Smooth muscle cell of the brain vasculature (primary cell): ENCODE results near the gene SCIMP.
"Not testable (repeated sequence)": the region's sequence is repeated elsewhere in the genome, so short reads cannot be mapped to it uniquely, and the experiment has no call there.

Experiments used
- DNase-seq: peaks from one replicate; pipeline ENCODE4 v3.0.0-alpha.2; 2012; ENCODE audit warnings: low read depth, low spot score

The SCIMP gene

DNA sequence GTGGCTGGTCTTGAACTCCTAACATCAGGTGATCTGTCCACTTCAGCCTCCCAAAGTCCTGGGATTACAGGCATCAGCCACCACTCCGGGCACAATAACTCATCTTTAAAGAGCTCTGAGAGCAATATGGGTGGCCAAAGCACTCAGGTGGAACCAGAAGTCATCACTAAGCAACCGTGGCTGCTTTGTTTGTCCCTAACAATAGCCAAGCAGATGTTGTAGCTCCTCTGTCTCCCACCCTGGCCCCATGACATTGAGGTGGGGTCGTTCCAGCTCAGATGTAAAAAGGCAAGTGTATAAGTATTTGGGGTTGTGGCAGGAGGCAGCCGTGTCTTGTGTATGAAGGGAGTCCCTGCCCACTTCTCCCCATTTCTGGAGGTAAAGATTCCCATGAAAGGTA is 3.7 kb upstream of the SCIMP start:
- DNase-seq = no peak

GRCh38 chr17:5237541-5238016 is 2.9 kb upstream of the SCIMP start:
- DNase-seq = no peak

DNA sequence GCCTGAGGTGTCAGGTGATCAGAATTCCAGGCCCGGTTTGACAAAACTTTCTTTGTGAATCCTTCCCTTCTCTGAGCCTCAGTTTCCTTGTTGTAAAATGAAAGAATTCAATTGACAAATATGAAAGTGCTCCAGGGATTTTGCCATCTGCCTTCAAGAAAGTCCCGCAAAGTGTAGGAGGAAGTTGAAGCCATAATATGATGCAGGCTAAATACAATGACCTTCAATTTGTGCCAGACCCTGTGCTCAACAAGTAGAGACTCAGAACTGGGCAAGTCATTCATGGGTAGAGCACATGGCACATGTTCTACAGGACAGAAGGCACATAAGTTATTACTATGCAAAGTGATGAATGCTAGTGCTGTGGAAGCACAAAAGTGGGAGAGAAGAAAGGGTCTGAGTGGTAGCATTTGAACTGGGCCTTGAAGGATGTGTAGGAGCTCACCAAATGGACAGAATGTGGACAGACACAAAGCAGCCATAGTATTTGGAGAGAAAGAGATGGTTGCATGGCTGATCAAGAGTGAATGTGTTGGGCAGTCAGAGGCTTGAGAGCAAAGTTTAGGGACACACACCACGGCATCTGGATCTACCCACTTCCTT is 2.4 kb upstream of the SCIMP start:
- DNase-seq = no peak

- not testable (repeated sequence) for DNase-seq
These were observed 1.2 kb downstream of the SCIMP start for GRCh38 chr17:5233492-5233891.

GRCh38 chr17:5226940-5227878 is 7.5 kb downstream of the SCIMP start:
- no peak for DNase-seq

DNA sequence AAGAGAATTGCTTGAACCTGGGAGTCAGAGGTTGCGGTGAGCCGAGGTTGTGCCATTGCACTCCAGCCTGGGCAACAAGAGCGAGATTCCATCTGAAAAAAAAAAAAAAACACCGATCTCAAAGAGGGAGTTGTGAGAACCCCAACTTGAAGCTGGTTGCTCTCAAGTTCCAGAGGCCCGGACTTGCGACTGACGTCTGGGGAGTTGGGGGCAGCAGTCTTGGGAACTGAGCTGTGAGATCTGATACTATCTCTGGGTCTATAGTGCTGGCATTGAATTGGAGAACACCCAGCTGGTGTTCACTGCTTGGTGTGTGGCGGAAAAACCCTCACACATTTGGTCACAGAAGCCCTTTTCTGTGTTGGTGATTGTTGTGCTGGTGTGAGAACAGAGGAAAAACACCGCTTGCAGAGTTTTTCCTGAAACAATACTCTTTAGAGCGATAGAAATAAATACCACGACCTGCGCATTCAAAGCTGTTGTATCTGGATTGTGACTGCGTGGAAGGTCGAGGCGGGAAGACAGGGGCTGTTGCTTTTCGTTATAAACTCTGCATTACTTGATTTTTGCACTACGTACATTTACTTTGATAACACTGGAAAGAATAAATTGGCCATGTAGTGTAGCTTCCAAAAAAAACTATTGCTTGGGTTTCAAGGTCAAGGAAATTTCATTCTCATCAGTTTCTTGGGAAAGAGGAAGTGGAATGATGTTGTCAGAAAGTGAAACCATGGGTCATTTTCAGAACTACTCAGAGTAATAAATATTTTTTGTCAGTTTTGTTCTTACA is 8.8 kb downstream of the SCIMP start:
- DNase-seq = no peak

DNA sequence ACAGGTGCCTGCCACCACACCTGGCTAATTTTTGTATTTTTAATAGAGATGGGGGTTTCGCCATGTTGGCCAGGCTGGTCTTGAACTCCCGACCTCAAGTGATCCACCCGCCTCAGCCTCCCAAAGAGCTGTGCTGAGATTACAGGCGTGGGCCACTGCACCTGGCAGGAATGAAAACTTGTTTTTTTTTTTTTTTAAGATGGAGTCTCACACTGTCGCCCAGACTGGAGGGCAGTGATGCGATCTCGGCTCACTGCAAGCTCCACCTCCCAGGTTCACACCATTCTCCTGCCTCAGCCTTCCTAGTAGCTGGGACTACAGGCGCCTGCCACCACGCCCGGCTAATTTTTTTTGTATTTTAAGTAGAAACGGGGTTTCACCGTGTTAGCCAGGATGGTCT is 12.7 kb downstream of the SCIMP start:
- not testable (repeated sequence) for DNase-seq

- no peak for DNase-seq
These were observed 14.6 kb downstream of the SCIMP start for GRCh38 chr17:5220074-5220473.

DNA sequence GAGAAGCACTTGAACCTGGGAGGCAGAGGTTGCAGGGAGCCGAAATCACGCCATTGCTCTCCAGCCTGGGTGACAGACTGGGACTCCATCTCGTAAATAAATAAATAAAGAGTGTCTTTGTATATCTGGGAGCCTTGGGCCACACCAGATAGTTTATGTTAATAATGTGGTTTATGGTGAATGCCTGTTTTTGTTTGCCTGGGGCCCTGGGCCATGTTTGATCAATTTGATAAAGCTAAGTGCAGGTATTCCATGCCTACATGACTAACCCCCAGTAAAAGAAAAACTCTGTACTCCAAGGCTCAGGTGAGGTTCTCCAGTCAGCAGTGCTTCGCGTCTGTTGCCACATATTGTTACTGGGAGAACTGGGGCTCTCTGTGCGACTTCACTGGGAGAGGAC is 15.1 kb downstream of the SCIMP start:
- no peak for DNase-seq

GRCh38 chr17:5217562-5217961 is 17.1 kb downstream of the SCIMP start:
- DNase-seq = not testable (repeated sequence)

GRCh38 chr17:5211458-5211857 is 23.2 kb downstream of the SCIMP start:
- no peak for DNase-seq

- no peak for DNase-seq
These were observed 23.9 kb downstream of the SCIMP start for GRCh38 chr17:5210614-5211252.

DNA sequence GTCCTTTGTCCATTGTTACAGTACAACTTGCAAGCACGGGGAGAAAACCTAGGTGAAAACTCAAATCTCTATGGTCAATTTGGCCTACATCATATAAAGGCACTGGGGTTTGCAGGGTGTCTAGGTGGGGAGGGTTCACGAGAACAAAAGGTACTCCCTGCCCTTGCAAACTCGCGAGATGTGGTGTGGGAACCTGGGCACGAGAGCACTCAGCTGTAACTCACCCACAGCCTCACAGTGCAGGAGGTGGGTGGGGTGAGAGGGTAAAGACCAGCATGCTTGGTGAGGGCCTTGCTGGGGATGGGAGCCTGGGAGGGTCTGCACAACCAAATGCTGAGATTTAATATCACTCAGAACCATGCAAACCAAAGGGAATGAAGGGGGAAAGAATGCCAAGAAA is 24.6 kb downstream of the SCIMP start:
- DNase-seq = no peak

GRCh38 chr17:5209396-5209795 is 25.3 kb downstream of the SCIMP start:
- no peak for DNase-seq

DNA sequence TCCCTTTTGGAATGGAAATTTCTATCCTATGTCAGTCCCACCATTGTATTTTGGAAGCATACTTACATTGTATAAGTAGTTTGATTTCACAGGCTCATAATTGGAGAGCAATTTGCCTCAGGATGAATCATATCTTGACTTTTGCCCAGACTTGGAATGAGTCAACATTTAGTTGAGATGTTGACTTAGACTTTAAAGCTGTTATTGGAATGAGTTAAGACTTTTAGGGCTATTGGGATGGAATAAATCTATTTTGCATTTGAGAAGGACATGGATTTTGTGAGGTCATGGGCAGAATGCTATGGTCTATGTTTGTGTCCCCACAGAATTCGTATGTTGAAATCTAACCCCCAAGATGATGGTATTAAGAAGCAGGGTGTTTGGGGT is 30.8 kb downstream of the SCIMP start:
- DNase-seq = no peak

DNA sequence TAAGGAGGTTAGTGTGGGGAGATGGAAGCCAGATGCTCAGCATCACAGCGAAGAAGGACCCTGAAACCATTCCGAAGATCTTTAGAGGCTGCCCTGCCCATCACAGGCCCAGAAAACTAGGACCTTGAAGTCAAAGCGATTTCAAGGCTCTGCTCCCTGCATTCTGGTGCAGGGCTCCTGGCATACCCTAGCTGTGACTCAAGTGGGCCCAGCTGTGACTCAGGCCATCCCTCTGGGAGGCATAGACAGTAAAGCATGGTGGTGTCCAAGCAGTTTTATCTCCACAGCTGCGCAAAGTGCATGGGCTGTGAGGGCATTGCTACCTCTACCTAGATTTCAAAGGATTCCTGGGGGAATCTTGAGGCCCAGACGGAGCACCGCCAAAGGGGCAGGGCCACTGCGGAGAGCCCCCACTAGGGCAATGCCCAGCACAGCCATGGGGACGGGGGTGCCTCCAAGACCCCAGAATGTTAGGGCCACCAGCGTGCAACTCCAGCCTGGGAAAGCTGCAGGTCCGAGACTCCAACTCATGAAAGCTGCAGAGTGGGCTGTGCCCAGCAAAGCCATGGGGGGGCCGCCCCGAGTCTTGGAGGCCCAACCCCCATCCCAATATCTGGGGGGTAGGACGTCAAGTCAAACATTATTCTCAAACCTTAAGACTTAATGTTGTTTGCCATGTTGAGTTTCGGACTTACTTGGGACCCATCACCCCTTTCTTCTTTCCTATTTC is 31.3 kb downstream of the SCIMP start:
- DNase-seq = no peak

DNA sequence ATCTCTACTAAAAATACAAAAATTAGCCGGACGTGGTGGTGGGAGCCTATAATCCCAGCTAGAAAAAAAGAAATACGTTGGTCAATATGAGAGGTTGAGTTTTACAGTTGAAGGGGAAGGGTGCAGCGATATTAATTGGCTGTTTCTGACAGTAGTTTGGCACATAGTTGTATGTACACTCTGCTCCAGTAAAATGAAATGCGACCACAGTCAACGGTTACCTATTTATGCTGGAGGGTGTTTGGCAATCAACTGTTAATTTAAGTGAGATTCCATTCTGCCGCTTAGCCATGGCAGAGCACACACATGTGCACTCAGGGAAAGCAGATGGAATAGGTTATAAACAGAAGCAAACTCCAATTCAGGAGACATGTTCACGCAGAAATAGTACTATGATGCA is 33.6 kb downstream of the SCIMP start:
- DNase-seq = no peak

GRCh38 chr17:5200360-5200759 is 34.3 kb downstream of the SCIMP start:
- DNase-seq = no peak

- no peak for DNase-seq
These were observed 36.2 kb downstream of the SCIMP start for GRCh38 chr17:5198472-5198871.

DNA sequence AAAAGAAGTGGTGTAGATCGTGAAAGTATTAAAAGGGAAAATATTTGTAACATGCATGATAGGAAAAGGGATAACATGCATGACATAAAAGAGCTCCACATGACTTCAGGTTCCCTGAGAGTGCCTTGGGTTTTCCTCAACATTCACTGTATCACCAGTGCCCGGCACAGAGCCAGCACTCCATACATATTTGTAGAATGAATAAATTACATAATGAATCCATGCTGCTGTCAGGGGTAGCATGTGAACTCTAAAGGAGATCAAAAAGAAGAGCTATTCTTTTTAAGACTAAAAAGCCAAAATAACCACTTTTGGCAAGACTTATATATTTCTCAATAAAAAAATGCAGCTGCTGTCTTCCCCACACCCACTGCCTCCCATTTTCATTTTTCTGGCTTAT is 40.3 kb downstream of the SCIMP start:
- DNase-seq = no peak
